Measurements from ENCODE around the gene KIAA0825.
"Not testable (repeated sequence)": the region's sequence is repeated elsewhere in the genome, so short reads cannot be mapped to it uniquely, and the experiment has no call there.

KIAA0825 gene

DNA sequence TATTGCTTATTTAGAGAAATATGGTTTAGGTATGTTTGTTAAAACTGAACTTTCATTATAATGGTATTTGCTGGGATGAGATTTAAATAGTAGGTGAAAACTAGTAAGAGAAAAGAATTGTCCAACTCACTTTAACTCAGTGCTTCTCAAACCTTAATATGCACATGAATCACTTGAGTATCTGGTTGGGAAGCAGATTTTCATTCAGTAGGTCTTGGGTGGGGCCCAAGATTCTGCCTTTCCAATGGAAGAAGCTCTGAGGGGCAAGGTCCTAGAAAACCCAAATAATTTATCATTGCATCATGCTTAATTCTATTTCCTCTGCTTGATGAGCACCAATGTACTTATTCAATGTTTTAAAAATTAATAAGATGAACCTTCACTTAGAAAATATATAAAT, 262.6 kb downstream of the KIAA0825 start:
- H3K4me3 ChIP-seq (ENCODE audit: low read depth, low read length) = no peak overlapping the region
- H3K4me1 ChIP-seq (ENCODE audit: control insufficient read depth, insufficient read depth, low read length) = peaks cover 11% of the 10 kb centered on the region
- H3K27me3 ChIP-seq (ENCODE audit: control insufficient read depth, insufficient read depth, low read length) = no peaks in the 10 kb centered on the region
- no peaks in the 10 kb centered on the region for H3K9me3 ChIP-seq (ENCODE audit: control insufficient read depth, insufficient read depth, low read length)
- no peak overlapping the region for H3K9ac ChIP-seq (ENCODE audit: low read depth, low read length)
- H3K36me3 ChIP-seq (ENCODE audit: control insufficient read depth, insufficient read depth, low read length) = no peaks in the 10 kb centered on the region

GRCh38 chr5:94354837-94355485, 263.4 kb downstream of the KIAA0825 start:
- not testable (repeated sequence) for H3K9ac ChIP-seq (ENCODE audit: low read depth, low read length); H3K27me3 ChIP-seq (ENCODE audit: control insufficient read depth, insufficient read depth, low read length); H3K9me3 ChIP-seq (ENCODE audit: control insufficient read depth, insufficient read depth, low read length); H3K36me3 ChIP-seq (ENCODE audit: control insufficient read depth, insufficient read depth, low read length); H3K4me3 ChIP-seq (ENCODE audit: low read depth, low read length)
- H3K4me1 ChIP-seq (ENCODE audit: control insufficient read depth, insufficient read depth, low read length) = peaks cover 11% of the 10 kb centered on the region

DNA sequence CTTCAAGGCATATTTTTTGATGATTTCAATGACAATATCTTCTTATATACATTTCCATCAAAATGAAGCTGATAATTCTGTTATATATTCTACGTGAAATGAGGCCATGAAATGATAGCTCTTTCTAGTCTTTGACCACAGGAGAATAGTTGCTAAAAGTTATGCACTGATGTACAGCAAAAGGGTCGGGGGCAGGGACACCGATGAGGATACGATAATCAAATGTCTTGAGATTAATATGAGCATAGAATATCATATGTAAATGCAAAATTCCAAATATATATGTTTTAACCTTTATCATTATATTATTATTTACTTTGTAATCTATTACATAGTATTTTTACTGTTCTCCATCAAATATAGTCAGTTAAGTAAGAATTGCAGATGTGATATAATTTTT, 264.8 kb downstream of the KIAA0825 start:
- H3K9ac ChIP-seq (ENCODE audit: low read depth, low read length) = no peak overlapping the region
- peaks cover 11% of the 10 kb centered on the region for H3K4me1 ChIP-seq (ENCODE audit: control insufficient read depth, insufficient read depth, low read length)
- H3K9me3 ChIP-seq (ENCODE audit: control insufficient read depth, insufficient read depth, low read length) = no peaks in the 10 kb centered on the region
- H3K27me3 ChIP-seq (ENCODE audit: control insufficient read depth, insufficient read depth, low read length) = no peaks in the 10 kb centered on the region
- no peak overlapping the region for H3K4me3 ChIP-seq (ENCODE audit: low read depth, low read length)
- H3K36me3 ChIP-seq (ENCODE audit: control insufficient read depth, insufficient read depth, low read length) = no peaks in the 10 kb centered on the region

- H3K36me3 ChIP-seq (ENCODE audit: control insufficient read depth, insufficient read depth, low read length) = no peaks in the 10 kb centered on the region
- H3K4me3 ChIP-seq (ENCODE audit: low read depth, low read length) = no peak overlapping the region
- H3K4me1 ChIP-seq (ENCODE audit: control insufficient read depth, insufficient read depth, low read length) = peaks cover 9% of the 10 kb centered on the region
- no peak overlapping the region for H3K9ac ChIP-seq (ENCODE audit: low read depth, low read length)
- no peaks in the 10 kb centered on the region for H3K27me3 ChIP-seq (ENCODE audit: control insufficient read depth, insufficient read depth, low read length)
- no peaks in the 10 kb centered on the region for H3K9me3 ChIP-seq (ENCODE audit: control insufficient read depth, insufficient read depth, low read length)
These were observed 271.3 kb downstream of the KIAA0825 start for GRCh38 chr5:94347130-94347529.

DNA sequence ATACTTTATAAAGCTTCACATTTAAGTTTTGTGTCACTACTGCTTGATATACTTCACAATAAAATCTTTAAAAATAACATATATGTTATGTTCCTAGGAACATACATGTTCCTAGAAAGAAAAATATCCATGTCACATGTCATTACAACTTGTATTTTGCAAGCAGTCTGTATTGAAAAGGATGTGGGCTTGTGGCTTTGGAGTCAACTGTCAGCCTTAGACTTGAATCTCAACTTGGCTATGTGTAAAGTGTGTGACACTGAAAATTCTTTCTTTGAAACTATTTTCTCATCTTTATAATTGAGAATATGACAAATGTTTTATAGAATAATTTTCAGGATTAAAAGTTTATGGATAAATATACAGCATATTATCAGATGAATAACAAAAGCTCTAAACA, 273.1 kb downstream of the KIAA0825 start:
- Histone ChIP-seq H3K27me3 (ENCODE audit: control insufficient read depth, insufficient read depth, low read length) (no peaks in the 10 kb centered on the region), H3K4me1 (ENCODE audit: control insufficient read depth, insufficient read depth, low read length) (peaks cover 7% of the 10 kb centered on the region), H3K9ac (ENCODE audit: low read depth, low read length) (no peak overlapping the region), H3K9me3 (ENCODE audit: control insufficient read depth, insufficient read depth, low read length) (no peaks in the 10 kb centered on the region), H3K36me3 (ENCODE audit: control insufficient read depth, insufficient read depth, low read length) (no peaks in the 10 kb centered on the region), H3K4me3 (ENCODE audit: low read depth, low read length) (no peak overlapping the region)

GRCh38 chr5:94337617-94338016, 280.8 kb downstream of the KIAA0825 start:
- Histone ChIP-seq H3K4me1 (ENCODE audit: control insufficient read depth, insufficient read depth, low read length) (no peaks in the 10 kb centered on the region), H3K27me3 (ENCODE audit: control insufficient read depth, insufficient read depth, low read length) (no peaks in the 10 kb centered on the region), H3K36me3 (ENCODE audit: control insufficient read depth, insufficient read depth, low read length) (no peaks in the 10 kb centered on the region), H3K9ac (ENCODE audit: low read depth, low read length) (no peak overlapping the region), H3K9me3 (ENCODE audit: control insufficient read depth, insufficient read depth, low read length) (no peaks in the 10 kb centered on the region), H3K4me3 (ENCODE audit: low read depth, low read length) (no peak overlapping the region)

- Histone ChIP-seq H3K36me3 (ENCODE audit: control insufficient read depth, insufficient read depth, low read length) (no peaks in the 10 kb centered on the region), H3K4me3 (ENCODE audit: low read depth, low read length) (no peak overlapping the region)
These were observed 282.5 kb downstream of the KIAA0825 start for GRCh38 chr5:94335936-94336335.

DNA sequence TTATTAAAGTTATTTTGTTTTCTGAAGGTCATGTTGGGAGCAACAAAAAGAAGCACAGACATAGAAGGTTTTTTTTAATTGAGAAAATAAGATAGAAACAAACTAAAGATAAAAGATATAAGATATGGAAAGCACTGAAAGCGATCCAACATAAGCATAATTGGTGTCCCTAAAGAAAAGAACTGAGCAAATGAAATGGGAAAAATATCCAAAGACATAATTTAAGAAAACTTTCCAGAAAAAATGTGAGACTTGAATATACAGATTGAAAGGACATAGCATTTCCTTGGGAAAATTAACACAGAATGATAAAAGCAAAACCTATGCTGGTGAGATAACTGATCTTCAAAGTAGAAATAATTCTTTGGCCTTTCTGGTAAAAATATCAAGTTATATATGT, 289.3 kb downstream of the KIAA0825 start:
- Histone ChIP-seq H3K9ac (ENCODE audit: low read depth, low read length) (no peak overlapping the region), H3K4me3 (ENCODE audit: low read depth, low read length) (no peak overlapping the region), H3K36me3 (ENCODE audit: control insufficient read depth, insufficient read depth, low read length) (no peaks in the 10 kb centered on the region), H3K9me3 (ENCODE audit: control insufficient read depth, insufficient read depth, low read length) (no peaks in the 10 kb centered on the region), H3K27me3 (ENCODE audit: control insufficient read depth, insufficient read depth, low read length) (no peaks in the 10 kb centered on the region), H3K4me1 (ENCODE audit: control insufficient read depth, insufficient read depth, low read length) (no peaks in the 10 kb centered on the region)

More at GRCh38 chr5:94335936-94336335, 282.5 kb downstream of the KIAA0825 start:
- Histone ChIP-seq H3K4me1 (ENCODE audit: control insufficient read depth, insufficient read depth, low read length) (no peaks in the 10 kb centered on the region), H3K27me3 (ENCODE audit: control insufficient read depth, insufficient read depth, low read length) (no peaks in the 10 kb centered on the region), H3K9me3 (ENCODE audit: control insufficient read depth, insufficient read depth, low read length) (no peaks in the 10 kb centered on the region), H3K9ac (ENCODE audit: low read depth, low read length) (no peak overlapping the region)

GRCh38 chr5:94326586-94326985, 291.8 kb downstream of the KIAA0825 start:
- Histone ChIP-seq H3K4me3 (ENCODE audit: low read depth, low read length) (no peak overlapping the region), H3K27me3 (ENCODE audit: control insufficient read depth, insufficient read depth, low read length) (no peaks in the 10 kb centered on the region), H3K4me1 (ENCODE audit: control insufficient read depth, insufficient read depth, low read length) (no peaks in the 10 kb centered on the region), H3K36me3 (ENCODE audit: control insufficient read depth, insufficient read depth, low read length) (no peaks in the 10 kb centered on the region), H3K9me3 (ENCODE audit: control insufficient read depth, insufficient read depth, low read length) (no peaks in the 10 kb centered on the region), H3K9ac (ENCODE audit: low read depth, low read length) (no peak overlapping the region)

- Histone ChIP-seq H3K9me3 (ENCODE audit: control insufficient read depth, insufficient read depth, low read length) (no peaks in the 10 kb centered on the region), H3K4me3 (ENCODE audit: low read depth, low read length) (no peak overlapping the region), H3K36me3 (ENCODE audit: control insufficient read depth, insufficient read depth, low read length) (no peaks in the 10 kb centered on the region), H3K9ac (ENCODE audit: low read depth, low read length) (no peak overlapping the region), H3K4me1 (ENCODE audit: control insufficient read depth, insufficient read depth, low read length) (peaks cover 3% of the 10 kb centered on the region), H3K27me3 (ENCODE audit: control insufficient read depth, insufficient read depth, low read length) (no peaks in the 10 kb centered on the region)
These were observed 301.2 kb downstream of the KIAA0825 start for GRCh38 chr5:94316916-94317838.

- Histone ChIP-seq H3K36me3 (ENCODE audit: control insufficient read depth, insufficient read depth, low read length) (no peaks in the 10 kb centered on the region), H3K4me3 (ENCODE audit: low read depth, low read length) (no peak overlapping the region), H3K9me3 (ENCODE audit: control insufficient read depth, insufficient read depth, low read length) (no peaks in the 10 kb centered on the region), H3K27me3 (ENCODE audit: control insufficient read depth, insufficient read depth, low read length) (no peaks in the 10 kb centered on the region), H3K4me1 (ENCODE audit: control insufficient read depth, insufficient read depth, low read length) (peaks cover 3% of the 10 kb centered on the region), H3K9ac (ENCODE audit: low read depth, low read length) (no peak overlapping the region)
These were observed 303.8 kb downstream of the KIAA0825 start for GRCh38 chr5:94314460-94315131.

Measured in iPS-15b (cell line).